SJSA1 (cell line): Measurements from ENCODE around the gene ZMYND15. TPM values are rescaled to one million over a fixed set of nuclear protein-coding genes. Genes with fewer than 3 reads are reported as not detected.
"Not testable (repeated sequence)": the region's sequence is repeated elsewhere in the genome, so short reads cannot be mapped to it uniquely, and the experiment has no call there.

Source experiments
- DNase-seq, 2 experiments: peaks; one replicate each; pipeline ENCODE4 v3.0.0-alpha.2; 2015 to 2020; ENCODE audit warnings: low spot score in 2 of 2, low read depth in 1 of 2
- H3K27ac ChIP-seq: fragments of 250-450 bp; sonication (Bioruptor Pico); 2 replicates; pipeline ENCODE4 v1.5.1; 2020; ENCODE audit warnings: mild to moderate bottlenecking, moderate library complexity
- H3K27me3 ChIP-seq: fragments of 250-450 bp; sonication (Bioruptor Pico); replicated peaks from 2 replicates; pipeline ENCODE4 v1.5.1; 2020; ENCODE audit warnings: mild to moderate bottlenecking, moderate library complexity
- H3K36me3 ChIP-seq: fragments of 250-450 bp; sonication (Bioruptor Pico); 2 replicates; pipeline ENCODE4 v1.5.1; 2020; ENCODE audit warnings: mild to moderate bottlenecking
- H3K4me1 ChIP-seq: fragments of 250-450 bp; sonication (Bioruptor Pico); replicated peaks from 2 replicates; pipeline ENCODE4 v1.6.1; 2021; ENCODE audit warnings: mild to moderate bottlenecking
- H3K4me3 ChIP-seq: fragments of 250-450 bp; sonication (Bioruptor Pico); 2 replicates; pipeline ENCODE4 v1.5.1; 2020; ENCODE audit warnings: mild to moderate bottlenecking
- H3K9me3 ChIP-seq: fragments of 250-450 bp; sonication (Bioruptor Pico); replicated peaks from 2 replicates; pipeline ENCODE4 v1.5.1; 2020; ENCODE audit warnings: mild to moderate bottlenecking
- total RNA-seq: library from RNA; depleted of rRNA; stranded (reverse); fragments of >200 nt; shearing (Covaris generic); gene quantifications from 2 replicates; pipeline ENCODE4 v1.2.3, GENCODE V29; 2014

ZMYND15 gene
- total RNA-seq, 1 experiment from 2014 or later: not detected

DNA sequence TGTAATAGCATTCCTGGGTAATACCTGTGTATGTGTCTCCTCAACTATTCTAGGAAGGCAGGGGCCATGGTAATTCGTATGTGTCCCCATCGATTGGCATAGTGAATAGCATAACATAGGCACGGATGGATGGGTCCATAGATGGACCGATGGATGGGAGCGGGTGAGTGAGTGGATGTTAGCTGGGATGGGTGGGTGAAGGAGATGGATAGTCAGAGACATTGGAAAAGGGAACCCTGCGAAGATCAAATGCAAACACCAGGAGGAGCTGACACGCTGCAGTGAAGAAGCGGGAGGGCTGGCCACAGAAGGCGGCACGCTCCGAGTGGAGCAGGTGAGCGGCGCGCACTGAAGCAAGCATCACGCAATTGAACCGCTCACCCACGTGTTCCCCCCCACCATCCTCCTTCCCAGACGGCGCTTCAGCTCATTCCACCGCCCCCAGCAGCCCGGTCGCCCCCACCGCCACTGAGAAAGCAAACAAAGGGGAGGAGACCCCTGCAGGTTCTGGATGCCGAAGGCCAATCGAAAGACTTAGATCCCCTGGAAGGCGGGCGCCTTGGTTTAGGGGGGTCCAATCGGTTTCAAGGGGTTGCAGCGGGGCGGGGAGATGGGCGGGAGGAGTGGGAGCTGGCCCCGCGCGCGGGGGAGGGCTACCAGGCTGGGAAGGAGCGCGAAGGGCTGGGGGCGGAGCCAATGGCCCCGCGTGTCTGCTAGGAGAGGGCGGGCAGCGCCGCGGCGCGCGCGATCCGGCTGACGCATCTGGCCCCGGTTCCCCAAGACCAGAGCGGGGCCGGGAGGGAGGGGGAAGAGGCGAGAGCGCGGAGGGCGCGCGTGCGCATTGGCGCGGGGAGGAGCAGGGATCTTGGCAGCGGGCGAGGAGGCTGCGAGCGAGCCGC is 29.6 kb upstream of the ZMYND15 start, which contains the start of gene ARRB2:
Gene ARRB2 (plus strand): TSS at position 839 of the 899 bp plus-strand sequence. CDS start 90 bp downstream, outside the sequence.
- H3K27ac ChIP-seq: peak within 1 kb of the TSS; percentile 19

DNA sequence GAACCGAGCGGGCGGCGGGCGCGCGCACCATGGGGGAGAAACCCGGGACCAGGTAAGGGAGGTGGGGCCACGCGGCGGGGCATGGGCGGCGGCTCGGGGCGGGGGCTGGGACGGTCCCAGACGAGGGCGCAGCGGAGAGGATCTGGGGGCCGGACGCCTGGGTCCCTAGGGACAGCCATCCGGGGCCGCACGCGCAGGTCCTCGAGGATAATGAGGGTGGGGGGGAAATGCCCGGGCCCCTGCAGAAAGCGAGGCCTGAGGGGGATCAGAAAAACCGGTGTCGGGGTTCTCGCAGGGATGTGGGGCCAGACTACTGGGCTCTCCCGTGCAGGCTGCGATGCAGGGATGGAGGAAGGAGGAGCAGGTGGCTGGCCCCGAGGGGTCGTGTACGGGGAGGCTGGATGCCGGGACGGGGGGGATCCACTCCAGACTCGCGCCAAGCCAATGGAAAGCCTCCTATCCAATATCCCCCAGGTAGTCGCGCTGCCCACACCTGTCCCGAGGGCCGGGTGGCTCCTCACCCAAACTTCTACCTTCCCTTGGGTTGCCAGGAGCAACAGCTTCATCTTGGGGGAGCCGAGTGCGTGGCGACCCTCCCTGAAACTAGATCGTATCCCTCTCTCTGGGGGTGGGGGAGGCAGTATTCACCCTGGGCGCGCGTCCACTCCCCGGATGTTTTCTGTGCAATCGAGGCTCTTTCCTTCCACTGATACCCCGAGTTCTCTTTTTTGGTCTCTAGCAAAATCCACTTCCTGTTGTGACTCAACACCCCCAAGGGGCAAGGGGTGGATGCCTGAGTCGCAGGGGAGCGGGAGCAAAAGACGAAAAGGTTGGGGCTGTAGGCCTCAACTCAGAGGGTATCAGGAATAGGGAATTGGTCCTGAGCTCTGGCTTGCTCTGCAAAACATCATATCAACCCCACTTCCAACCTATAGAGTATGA is 28.7 kb upstream of the ZMYND15 start:
- DNase-seq: no peak
- Histone ChIP-seq H3K27ac (no peak overlapping the region), H3K4me1 (peaks cover 18% of the 10 kb centered on the region), H3K36me3 (no peaks in the 10 kb centered on the region), H3K27me3 (no peaks in the 10 kb centered on the region), H3K4me3 (peak overlapping the region; percentile 45), H3K9me3 (no peaks in the 10 kb centered on the region)

More for the DNA sequence above, 29.6 kb upstream of the ZMYND15 start, which contains the start of gene ARRB2:
- Histone ChIP-seq H3K4me3 (peak within 1 kb of the TSS; percentile 45), H3K4me1 (peaks cover 20% of the 10 kb centered on the region), H3K27me3 (no peaks in the 10 kb centered on the region), H3K9me3 (no peaks in the 10 kb centered on the region), H3K36me3 (no peaks in the 10 kb centered on the region)
- peak; percentile 95 to 97 for DNase-seq

DNA sequence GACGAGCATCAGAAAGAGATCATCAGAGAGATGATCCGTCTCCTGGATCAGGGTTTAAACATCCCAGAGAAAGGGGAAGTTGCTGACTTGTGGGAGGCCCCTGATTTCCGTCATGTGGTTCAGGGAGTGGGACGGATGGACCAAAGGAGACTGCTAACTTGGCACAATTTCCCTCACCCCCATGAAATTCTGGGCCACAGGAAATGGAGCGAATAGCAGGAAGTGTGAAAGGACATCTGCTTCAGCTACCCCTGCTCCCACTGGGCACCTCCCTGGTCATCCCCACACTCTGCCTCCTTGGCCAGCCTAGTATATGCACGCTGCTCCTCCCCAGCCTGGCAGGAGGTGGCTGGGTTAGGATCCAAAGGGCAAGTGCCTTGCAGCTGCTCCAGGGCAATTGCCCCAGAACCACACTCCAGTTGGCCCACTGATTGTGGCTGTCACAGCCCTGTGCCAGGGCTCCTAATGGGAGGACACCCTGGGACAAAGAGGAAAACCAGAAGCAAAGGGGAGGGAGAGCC is 27.9 kb upstream of the ZMYND15 start:
- Histone ChIP-seq H3K4me1 (peaks cover 12% of the 10 kb centered on the region), H3K27ac (no peak overlapping the region), H3K9me3 (no peaks in the 10 kb centered on the region), H3K27me3 (no peaks in the 10 kb centered on the region), H3K4me3 (no peak overlapping the region; the same call in 1 of the 2 replicates), H3K36me3 (no peaks in the 10 kb centered on the region)
- no peak for DNase-seq

DNA sequence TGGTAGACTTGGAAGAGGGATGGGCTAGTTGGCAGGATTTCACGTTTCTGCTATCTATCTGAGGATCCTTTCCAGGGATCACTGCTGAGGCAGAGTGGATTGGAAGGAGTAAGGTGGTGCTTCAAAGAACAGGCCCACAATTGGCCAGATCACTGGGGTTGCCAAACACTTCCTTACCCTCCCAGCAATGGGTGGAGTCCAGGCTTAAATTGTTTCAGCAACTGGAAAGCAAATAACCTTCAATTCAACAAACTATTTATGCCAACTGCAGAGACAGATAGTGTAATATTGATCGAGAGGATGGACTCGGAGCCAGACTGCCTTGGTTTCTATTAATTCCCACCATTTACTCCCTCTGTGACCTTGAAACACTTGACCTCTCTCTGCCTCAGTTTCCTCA is 27.1 kb upstream of the ZMYND15 start:
- no peak overlapping the region for H3K27ac ChIP-seq
- H3K9me3 ChIP-seq: no peaks in the 10 kb centered on the region
- H3K36me3 ChIP-seq: no peaks in the 10 kb centered on the region; the same call in 1 of the 2 replicates
- DNase-seq: no peak
- no peaks in the 10 kb centered on the region for H3K27me3 ChIP-seq
- H3K4me1 ChIP-seq: peaks cover 12% of the 10 kb centered on the region
- H3K4me3 ChIP-seq: no peak overlapping the region

DNA sequence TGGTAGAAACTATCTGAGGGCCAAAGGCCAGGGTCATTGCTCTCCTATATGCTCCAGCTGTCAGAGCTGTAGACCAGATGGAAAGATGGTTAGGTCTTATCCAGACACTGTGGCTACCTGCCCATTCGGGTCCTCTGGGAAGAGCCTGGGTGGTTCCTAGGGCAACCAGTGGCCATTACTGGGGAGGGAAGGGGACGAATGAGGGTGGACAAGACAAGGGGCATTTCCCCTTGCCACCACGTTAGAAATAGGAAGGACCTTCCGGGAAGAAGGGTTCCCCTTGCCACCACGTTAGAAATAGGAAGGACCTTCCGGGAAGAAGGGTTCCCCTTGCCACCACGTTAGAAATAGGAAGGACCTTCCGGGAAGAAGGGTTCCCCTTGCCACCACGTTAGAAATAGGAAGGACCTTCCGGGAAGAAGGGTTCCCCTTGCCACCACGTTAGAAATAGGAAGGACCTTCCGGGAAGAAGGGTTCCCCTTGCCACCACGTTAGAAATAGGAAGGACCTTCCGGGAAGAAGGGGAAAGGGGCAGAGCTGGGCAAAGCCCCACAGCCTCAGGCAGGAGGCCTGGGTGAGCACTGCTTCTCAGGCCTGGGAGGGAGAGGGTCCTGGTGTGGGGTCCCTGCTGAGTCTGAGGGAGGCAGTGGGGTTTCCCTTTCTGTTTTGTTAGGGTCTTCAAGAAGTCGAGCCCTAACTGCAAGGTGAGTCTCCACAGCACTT is 25.1 kb upstream of the ZMYND15 start:
- not testable (repeated sequence) for H3K27ac ChIP-seq, H3K4me3 ChIP-seq, H3K36me3 ChIP-seq, DNase-seq, H3K27me3 ChIP-seq, H3K9me3 ChIP-seq
- H3K4me1 ChIP-seq: peaks cover 10% of the 10 kb centered on the region

DNA sequence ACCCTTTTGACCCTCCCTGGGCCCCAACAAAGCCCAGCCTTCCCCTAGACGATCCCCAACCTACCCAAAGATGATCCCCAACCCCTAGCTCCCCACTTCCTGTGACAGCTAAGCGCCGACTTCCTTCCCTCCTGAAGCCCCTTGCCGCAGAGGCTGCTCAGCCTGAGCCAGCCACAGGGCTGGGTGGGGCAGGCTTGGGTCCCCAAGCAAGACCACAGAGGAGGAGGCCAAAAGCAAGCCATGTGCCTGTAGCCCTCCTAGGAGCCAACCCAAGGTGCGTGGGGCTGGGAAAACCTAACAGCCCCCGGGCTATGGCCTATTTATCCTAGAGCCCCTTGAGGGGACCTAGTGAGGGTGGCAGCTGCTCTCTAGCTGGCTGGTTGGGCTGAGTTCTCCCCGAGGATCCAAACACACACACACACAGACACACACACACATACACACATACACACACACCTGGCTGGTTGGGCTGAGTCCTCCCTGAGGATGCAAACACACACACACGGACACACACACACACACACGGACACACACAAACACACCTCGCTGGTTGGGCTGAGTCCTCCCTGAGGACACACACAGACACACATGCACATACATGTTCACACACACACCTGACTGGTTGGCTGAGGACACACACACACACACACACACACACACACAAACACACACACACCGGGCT is 24.4 kb upstream of the ZMYND15 start:
- Histone ChIP-seq H3K9me3 (no peaks in the 10 kb centered on the region), H3K27ac (no peak overlapping the region)

DNA sequence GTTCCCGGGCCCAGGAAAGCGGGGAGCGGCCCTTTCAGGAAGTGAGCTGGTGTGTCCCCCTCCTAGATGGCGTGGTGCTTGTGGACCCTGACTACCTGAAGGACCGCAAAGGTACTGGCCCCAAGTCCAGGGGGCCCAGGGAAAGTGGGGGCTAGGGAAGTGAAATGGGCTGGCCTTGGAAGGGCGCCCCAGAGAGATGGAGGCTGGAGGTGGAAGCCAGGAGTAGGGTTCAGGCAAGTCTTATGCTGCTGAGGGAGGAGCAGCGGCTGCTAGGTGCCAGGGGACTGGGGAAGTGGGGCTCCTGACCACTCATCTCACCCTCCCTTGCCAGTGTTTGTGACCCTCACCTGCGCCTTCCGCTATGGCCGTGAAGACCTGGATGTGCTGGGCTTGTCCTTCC is 23.6 kb upstream of the ZMYND15 start:
- Histone ChIP-seq H3K9me3 (no peaks in the 10 kb centered on the region), H3K4me3 (no peak overlapping the region), H3K36me3 (no peaks in the 10 kb centered on the region; the same call in 1 of the 2 replicates), H3K4me1 (peaks cover 10% of the 10 kb centered on the region), H3K27ac (no peak overlapping the region), H3K27me3 (no peaks in the 10 kb centered on the region)
- DNase-seq: no peak

More for the DNA sequence above, 24.4 kb upstream of the ZMYND15 start:
- no peaks in the 10 kb centered on the region for H3K27me3 ChIP-seq
- H3K36me3 ChIP-seq: no peaks in the 10 kb centered on the region; the same call in 1 of the 2 replicates
- DNase-seq: no peak
- no peak overlapping the region for H3K4me3 ChIP-seq
- H3K4me1 ChIP-seq: peaks cover 13% of the 10 kb centered on the region

DNA sequence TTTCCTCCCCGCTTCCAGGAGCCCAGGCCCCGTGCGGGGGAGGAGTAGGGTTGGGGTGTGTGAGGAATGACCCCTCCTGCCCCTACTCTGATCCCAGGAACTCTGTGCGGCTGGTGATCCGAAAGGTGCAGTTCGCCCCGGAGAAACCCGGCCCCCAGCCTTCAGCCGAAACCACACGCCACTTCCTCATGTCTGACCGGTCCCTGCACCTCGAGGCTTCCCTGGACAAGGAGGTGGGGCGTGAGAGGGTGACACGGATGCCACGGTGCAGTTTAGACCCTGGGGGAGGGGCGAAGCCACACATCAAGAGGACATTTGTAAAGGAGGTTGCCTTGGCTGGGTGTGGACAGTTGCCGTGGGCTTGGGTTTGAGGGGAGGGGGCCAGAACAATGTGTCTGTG is 21.8 kb upstream of the ZMYND15 start:
- no peak for DNase-seq
- Histone ChIP-seq H3K4me1 (peaks cover 14% of the 10 kb centered on the region), H3K27me3 (no peaks in the 10 kb centered on the region), H3K27ac (no peak overlapping the region), H3K36me3 (no peaks in the 10 kb centered on the region; the same call in 1 of the 2 replicates), H3K9me3 (no peaks in the 10 kb centered on the region), H3K4me3 (no peak overlapping the region)

DNA sequence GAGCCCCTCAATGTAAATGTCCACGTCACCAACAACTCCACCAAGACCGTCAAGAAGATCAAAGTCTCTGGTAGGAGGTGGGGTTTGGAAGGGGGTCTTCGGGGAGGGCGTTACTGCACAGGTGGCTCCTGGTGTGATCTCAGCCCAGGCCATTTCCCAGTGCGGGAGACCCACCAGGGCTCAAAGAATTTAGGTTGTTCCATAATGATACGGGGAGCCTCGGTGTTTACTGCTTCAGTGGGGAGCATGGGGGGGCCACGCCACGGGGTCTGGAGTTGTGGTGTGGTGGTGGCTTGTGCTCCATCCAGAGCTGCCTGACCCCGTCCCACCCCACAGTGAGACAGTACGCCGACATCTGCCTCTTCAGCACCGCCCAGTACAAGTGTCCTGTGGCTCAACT is 21.4 kb upstream of the ZMYND15 start:
- Histone ChIP-seq H3K4me3 (no peak overlapping the region), H3K4me1 (peaks cover 14% of the 10 kb centered on the region), H3K27me3 (no peaks in the 10 kb centered on the region), H3K9me3 (no peaks in the 10 kb centered on the region), H3K27ac (no peak overlapping the region), H3K36me3 (no peaks in the 10 kb centered on the region; the same call in 1 of the 2 replicates)
- no peak for DNase-seq

DNA sequence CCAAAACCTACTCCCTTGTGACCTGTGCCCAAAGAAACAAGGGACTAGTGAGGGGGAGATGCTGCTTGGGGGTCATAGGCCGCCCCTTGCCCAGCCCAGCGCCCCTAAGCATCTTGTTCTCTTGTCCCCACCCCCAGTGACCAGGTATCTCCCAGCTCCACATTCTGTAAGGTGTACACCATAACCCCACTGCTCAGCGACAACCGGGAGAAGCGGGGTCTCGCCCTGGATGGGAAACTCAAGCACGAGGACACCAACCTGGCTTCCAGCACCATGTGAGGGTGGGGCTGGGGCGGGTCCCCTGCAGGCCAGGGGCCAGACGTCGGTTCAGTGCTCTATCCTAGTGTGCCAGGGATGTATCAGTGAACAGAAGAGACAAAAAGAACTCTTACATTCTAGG is 20.5 kb upstream of the ZMYND15 start:
- Histone ChIP-seq H3K9me3 (no peaks in the 10 kb centered on the region), H3K4me1 (peaks cover 14% of the 10 kb centered on the region), H3K4me3 (no peak overlapping the region), H3K27me3 (no peaks in the 10 kb centered on the region), H3K27ac (no peak overlapping the region), H3K36me3 (no peaks in the 10 kb centered on the region; the same call in 1 of the 2 replicates)
- DNase-seq: no peak

DNA sequence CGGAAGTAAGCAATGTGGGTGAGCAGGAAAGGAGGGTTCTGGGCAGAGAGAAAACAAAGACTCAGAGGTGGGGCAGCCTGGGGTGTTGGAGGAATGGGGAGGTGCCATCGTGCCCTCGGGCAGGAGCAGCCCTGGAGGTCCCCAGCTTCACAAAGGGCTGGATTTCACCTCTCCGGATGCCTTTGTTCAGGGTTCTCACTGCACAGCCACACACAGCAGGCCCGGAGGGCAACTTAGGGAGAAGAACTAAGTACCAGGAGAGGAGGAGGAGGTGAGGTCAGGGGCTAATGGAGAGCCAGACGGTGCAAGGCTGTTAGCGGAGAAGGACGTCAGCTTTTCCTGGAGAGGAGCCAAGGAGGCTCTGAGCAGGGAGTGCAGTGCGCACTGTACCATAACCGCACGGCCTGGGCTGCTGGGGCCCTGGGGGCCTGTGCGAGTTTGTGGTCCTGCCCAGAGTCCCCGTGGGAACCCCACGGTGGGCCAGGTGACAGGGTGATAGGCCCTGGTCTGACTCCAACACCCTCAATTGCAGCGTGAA is 19.9 kb upstream of the ZMYND15 start:
- no peak for DNase-seq
- Histone ChIP-seq H3K27me3 (no peaks in the 10 kb centered on the region), H3K36me3 (no peaks in the 10 kb centered on the region; the same call in 1 of the 2 replicates), H3K4me1 (peaks cover 14% of the 10 kb centered on the region), H3K4me3 (no peak overlapping the region), H3K9me3 (no peaks in the 10 kb centered on the region), H3K27ac (no peak overlapping the region)

DNA sequence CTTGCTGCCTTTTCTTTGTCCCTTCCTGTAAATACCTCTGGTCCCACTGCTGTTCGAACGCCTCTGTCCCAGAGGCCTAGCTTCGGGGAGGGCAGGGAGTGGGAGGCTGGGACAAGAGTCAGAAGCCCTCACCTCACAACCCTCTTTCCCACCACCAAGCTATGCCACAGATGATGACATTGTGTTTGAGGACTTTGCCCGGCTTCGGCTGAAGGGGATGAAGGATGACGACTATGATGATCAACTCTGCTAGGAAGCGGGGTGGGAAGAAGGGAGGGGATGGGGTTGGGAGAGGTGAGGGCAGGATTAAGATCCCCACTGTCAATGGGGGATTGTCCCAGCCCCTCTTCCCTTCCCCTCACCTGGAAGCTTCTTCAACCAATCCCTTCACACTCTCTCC is 18.8 kb upstream of the ZMYND15 start:
- no peaks in the 10 kb centered on the region; the same call in 1 of the 2 replicates for H3K36me3 ChIP-seq
- H3K27ac ChIP-seq: no peak overlapping the region
- H3K9me3 ChIP-seq: no peaks in the 10 kb centered on the region
- no peaks in the 10 kb centered on the region for H3K27me3 ChIP-seq
- H3K4me1 ChIP-seq: peaks cover 14% of the 10 kb centered on the region
- H3K4me3 ChIP-seq: no peak overlapping the region
- no peak for DNase-seq
